ENCODE data around the gene PACSIN2.

Gene PACSIN2

DNA sequence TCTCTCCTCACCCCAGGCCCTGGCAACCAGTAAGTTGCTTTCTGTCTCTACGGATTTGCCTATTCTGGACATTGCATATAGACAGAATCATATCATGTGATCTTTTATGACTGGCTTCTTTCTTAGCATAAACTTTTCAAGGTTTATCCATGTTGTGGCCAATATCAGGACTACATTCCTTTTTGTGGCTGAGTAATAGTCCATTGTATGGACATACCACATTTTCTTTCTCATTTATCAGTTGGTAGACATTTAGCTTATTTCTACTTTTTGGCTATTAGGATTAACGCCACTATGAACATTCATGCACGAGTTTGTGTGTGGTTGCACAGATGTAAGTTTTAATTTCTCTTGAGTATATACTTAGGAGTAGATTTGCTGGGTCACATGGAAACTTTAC, 193.6 kb downstream of the PACSIN2 start:
- H3K36me3 ChIP-seq (ENCODE audit: control insufficient read depth in 1 of 2, insufficient read depth in 2 of 2, low read length in 2 of 2) = peaks cover 31 to 53% of the 10 kb centered on the region in 2 donors
- no peak overlapping the region for H3K27ac ChIP-seq (ENCODE audit: low read length)
- no peaks in the 10 kb centered on the region for H3K9me3 ChIP-seq (ENCODE audit: control insufficient read depth in 1 of 2, low read length in 2 of 2)
- no peaks in the 10 kb centered on the region for H3K4me1 ChIP-seq (ENCODE audit: control insufficient read depth in 1 of 2, insufficient read depth in 2 of 2, low read length in 2 of 2)
- no peak overlapping the region for H3K4me3 ChIP-seq (ENCODE audit: low read depth in 1 of 2, low read length in 2 of 2)
- no peaks in the 10 kb centered on the region for H3K27me3 ChIP-seq (ENCODE audit: low read depth, low read length)

DNA sequence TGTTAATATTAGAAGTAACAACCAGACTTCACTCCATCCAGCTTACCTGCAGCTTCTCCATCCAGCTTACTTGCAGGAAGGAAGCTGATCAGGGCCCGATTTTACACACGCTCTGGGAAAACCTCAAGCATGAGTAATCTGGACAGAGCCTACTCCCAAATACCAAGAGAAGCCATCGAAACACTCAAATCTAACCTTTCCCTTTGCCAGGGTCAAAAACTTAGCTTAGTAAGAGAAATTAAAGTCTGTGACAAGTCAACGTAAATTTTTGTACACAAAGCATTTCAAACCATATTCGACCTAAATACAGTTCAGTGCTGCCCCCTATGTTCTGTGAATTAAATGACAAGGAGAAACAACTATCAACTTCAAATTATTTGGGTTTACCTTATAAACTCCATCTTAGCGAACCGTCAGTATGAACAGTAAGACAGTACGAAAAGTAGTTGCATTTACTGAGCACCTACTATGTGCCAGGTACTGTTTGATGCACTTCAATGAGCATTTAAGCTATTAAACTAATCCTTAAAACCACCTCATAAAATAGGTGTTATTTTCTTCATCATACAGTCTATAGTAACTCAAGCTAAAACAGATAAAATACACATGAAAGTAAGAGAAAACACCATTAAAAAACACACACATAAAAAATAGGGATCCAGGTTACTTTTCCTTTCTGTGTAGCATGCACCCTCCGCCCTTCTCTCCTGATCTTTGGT, 194.7 kb downstream of the PACSIN2 start:
- H3K4me3 ChIP-seq (ENCODE audit: low read depth in 1 of 2, low read length in 2 of 2) = no peak overlapping the region
- no peaks in the 10 kb centered on the region for H3K27me3 ChIP-seq (ENCODE audit: low read depth, low read length)
- no peaks in the 10 kb centered on the region for H3K9me3 ChIP-seq (ENCODE audit: control insufficient read depth in 1 of 2, low read length in 2 of 2)
- peaks cover 30 to 51% of the 10 kb centered on the region in 2 donors for H3K36me3 ChIP-seq (ENCODE audit: control insufficient read depth in 1 of 2, insufficient read depth in 2 of 2, low read length in 2 of 2)
- H3K4me1 ChIP-seq (ENCODE audit: control insufficient read depth in 1 of 2, insufficient read depth in 2 of 2, low read length in 2 of 2) = no peaks in the 10 kb centered on the region
- no peak overlapping the region for H3K27ac ChIP-seq (ENCODE audit: low read length)
